GM18526 (cell line): Measurements from ENCODE around the gene NAGPA.

Experiments used
- POLR2A ChIP-seq: IDR thresholded peaks from 3 replicates; pipeline ENCODE4 v1.6.1; 2011; ENCODE audit not compliant: insufficient read length; ENCODE audit errors: extremely low read depth

Gene NAGPA

GRCh38 chr16:5036228-5037156 is 2.8 kb upstream of the NAGPA start:
- TF ChIP-seq POLR2A, result no peak

- no peak for TF ChIP-seq POLR2A
Observed at GRCh38 chr16:5035909-5036227, 2.1 kb upstream of the NAGPA start.

- no peak for TF ChIP-seq POLR2A
Observed at GRCh38 chr16:5034167-5034523, 410 bp upstream of the NAGPA start.

- no peak for TF ChIP-seq POLR2A
Observed at GRCh38 chr16:5032748-5033167, 977 bp downstream of the NAGPA start.

GRCh38 chr16:5031601-5032000 is 2.1 kb downstream of the NAGPA start:
- TF ChIP-seq POLR2A, result no peak

- TF ChIP-seq POLR2A, result no peak
Observed at GRCh38 chr16:5030251-5030870, 3.4 kb downstream of the NAGPA start.

- no peak for TF ChIP-seq POLR2A
Observed at GRCh38 chr16:5028950-5029475, 4.7 kb downstream of the NAGPA start.

- TF ChIP-seq POLR2A, result no peak
Observed at GRCh38 chr16:5027575-5028235, 6.0 kb downstream of the NAGPA start.

GRCh38 chr16:5027086-5027485 is 6.6 kb downstream of the NAGPA start:
- TF ChIP-seq POLR2A, result no peak

GRCh38 chr16:5026664-5027063 is 7.1 kb downstream of the NAGPA start:
- no peak for TF ChIP-seq POLR2A

GRCh38 chr16:5025171-5025632 is 8.5 kb downstream of the NAGPA start:
- TF ChIP-seq POLR2A, result no peak

- TF ChIP-seq POLR2A, result no peak
Observed at GRCh38 chr16:5024632-5025031, 9.1 kb downstream of the NAGPA start.

- TF ChIP-seq POLR2A, result no peak
Observed at GRCh38 chr16:5022521-5022920, 11.2 kb downstream of the NAGPA start.

- TF ChIP-seq POLR2A, result no peak
Observed at GRCh38 chr16:5020551-5020950, 13.2 kb downstream of the NAGPA start.

GRCh38 chr16:5019775-5020174 is 14.0 kb downstream of the NAGPA start:
- TF ChIP-seq POLR2A, result no peak

GRCh38 chr16:5018793-5019192 is 14.9 kb downstream of the NAGPA start:
- no peak for TF ChIP-seq POLR2A
